ENCODE results near the gene BRD3OS. TPM values are rescaled to one million over a fixed set of nuclear protein-coding genes. Genes with fewer than 3 reads are reported as not detected.

BRD3OS gene
- total and polyA plus RNA-seq, 7 donors, result 3.9 to 19.4 (median 11.7) TPM

DNA sequence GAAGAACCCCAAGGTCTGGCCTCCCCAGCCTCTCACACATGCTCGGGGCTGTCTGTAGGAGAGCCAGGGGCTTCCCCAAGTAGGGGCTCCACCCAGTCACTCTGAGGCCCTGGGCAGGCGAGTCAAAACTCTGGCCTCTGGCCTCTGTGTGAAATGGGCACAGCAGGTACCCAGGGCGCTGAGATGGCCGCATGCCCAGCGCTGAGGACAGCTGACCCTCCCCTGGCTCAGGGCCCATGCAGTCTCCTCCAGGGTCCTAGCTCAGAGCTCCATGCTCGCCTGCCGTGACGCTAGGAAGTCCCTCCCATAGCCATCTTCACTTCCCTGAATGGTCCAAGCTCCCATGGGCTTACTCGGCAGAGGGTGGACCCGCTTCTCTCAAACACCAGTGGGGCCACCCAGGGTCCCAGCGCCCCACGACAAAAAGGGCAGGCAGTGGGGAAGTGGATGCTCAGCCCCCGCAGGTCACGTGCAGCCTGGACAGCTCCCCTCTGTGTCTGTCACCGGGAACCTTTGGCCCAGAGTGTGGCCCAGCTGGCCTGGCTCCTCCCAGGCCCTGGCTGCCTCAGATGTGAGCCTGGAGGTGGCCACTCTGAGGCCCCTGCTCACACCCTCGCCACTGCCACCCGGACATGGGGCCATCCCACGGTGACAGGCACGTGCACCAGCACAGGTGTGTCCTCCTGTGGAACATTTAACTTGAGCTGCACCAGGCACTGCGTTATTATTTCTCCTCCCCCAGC lies 21.0 kb upstream of the BRD3OS start:
- TF ChIP-seq, protein P1, sequence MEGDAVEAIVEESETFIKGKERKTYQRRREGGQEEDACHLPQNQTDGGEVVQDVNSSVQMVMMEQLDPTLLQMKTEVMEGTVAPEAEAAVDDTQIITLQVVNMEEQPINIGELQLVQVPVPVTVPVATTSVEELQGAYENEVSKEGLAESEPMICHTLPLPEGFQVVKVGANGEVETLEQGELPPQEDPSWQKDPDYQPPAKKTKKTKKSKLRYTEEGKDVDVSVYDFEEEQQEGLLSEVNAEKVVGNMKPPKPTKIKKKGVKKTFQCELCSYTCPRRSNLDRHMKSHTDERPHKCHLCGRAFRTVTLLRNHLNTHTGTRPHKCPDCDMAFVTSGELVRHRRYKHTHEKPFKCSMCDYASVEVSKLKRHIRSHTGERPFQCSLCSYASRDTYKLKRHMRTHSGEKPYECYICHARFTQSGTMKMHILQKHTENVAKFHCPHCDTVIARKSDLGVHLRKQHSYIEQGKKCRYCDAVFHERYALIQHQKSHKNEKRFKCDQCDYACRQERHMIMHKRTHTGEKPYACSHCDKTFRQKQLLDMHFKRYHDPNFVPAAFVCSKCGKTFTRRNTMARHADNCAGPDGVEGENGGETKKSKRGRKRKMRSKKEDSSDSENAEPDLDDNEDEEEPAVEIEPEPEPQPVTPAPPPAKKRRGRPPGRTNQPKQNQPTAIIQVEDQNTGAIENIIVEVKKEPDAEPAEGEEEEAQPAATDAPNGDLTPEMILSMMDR (IDR thresholded peaks at IDR 0.05), result no peak
- TF ChIP-seq EP300 (IDR thresholded peaks at IDR 0.05) (no peak), POLR2A (IDR thresholded peaks at IDR 0.05) (no peak), POLR2AphosphoS5 (IDR thresholded peaks at IDR 0.05) (no peak)
- intact Hi-C loops (cut with DNase I), result no loop called here
- WGBS, 2 donors, result 65 to 75% methylated on average over 20 of the region's 20 CpGs

DNA sequence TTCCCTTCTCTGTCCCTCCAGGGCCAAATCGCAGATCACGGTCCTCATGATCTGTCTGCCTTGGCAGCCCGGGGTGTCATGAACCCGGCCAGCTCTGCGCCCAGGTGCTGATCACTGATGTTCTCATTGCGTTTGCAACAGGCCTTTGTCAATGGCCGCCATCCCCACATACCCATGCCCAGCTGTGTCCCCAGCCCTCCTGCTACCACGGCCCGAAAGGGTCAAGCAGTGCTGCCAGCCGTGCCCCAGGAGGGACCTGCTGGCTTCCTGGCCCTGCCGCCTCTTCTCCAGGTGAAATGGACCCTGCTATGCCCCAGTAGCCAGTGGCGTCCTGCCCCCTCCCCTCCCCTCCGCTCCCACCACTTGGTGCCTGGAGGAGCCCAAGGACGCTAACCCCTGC lies 20.4 kb upstream of the BRD3OS start:
- no peaks in the 10 kb centered on the region for H3K4me1 ChIP-seq
- no peaks in the 10 kb centered on the region for H3K36me3 ChIP-seq
- no peak for TF ChIP-seq POLR2A (IDR thresholded peaks at IDR 0.05)
- no peak for TF ChIP-seq EP300 (IDR thresholded peaks at IDR 0.05)
- no peak for TF ChIP-seq POLR2AphosphoS5 (IDR thresholded peaks at IDR 0.05)
- TF ChIP-seq, protein P1 (IDR thresholded peaks at IDR 0.05), result no peak
- no peaks in the 10 kb centered on the region for H3K9me3 ChIP-seq
- H3K4me3 ChIP-seq, result no peak overlapping the region
- peaks cover 0 to 11% (median 0%) of the 10 kb centered on the region in 3 donors for H3K27me3 ChIP-seq
- H3K27ac ChIP-seq, result no peak overlapping the region
- no peak for DNase-seq
- intact Hi-C loops (cut with DNase I), result no loop called here
- 83 to 89% methylated on average over 14 of the region's 14 CpGs for WGBS, 2 donors

More for the DNA sequence above, 21.0 kb upstream of the BRD3OS start:
- no peaks in the 10 kb centered on the region for H3K36me3 ChIP-seq
- DNase-seq, result no peak
- H3K27ac ChIP-seq, result no peak overlapping the region
- no peak overlapping the region for H3K4me3 ChIP-seq
- no peaks in the 10 kb centered on the region for H3K9me3 ChIP-seq
- H3K4me1 ChIP-seq, result no peaks in the 10 kb centered on the region
- H3K27me3 ChIP-seq, result peaks cover 0 to 11% (median 0%) of the 10 kb centered on the region in 3 donors

DNA sequence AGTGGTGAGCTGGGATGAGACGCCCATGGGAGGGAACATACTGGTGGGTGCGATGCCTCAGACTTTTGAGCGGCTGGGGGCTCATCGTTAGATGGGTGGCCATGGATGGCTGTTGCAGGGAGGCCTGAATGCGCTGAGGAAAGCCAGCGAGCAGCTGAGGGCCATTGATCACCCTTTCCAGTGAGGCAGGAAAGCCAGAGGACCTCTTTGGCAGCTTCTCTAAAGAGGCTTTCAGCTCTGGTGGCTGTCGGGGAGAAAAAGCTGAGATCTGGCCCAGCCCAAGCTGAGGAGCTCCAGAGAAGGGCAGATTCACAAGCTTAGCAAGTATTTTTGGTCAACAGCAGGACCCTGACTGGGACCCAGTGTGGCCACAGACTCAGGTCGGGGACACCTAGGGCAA lies 19.9 kb upstream of the BRD3OS start:
- 87 to 90% methylated on average over 8 of the region's 8 CpGs for WGBS, 2 donors
- intact Hi-C loops (cut with DNase I), result no loop called here
- Histone ChIP-seq H3K36me3 (no peaks in the 10 kb centered on the region), H3K27ac (no peak overlapping the region), H3K4me3 (no peak overlapping the region), H3K9me3 (no peaks in the 10 kb centered on the region), H3K4me1 (no peaks in the 10 kb centered on the region), H3K27me3 (peaks cover 0 to 11% (median 0%) of the 10 kb centered on the region in 3 donors)
- TF ChIP-seq POLR2A (IDR thresholded peaks at IDR 0.05) (no peak), EP300 (IDR thresholded peaks at IDR 0.05) (no peak)
- TF ChIP-seq, protein P1 (IDR thresholded peaks at IDR 0.05), result no peak
- DNase-seq, result no peak

DNA sequence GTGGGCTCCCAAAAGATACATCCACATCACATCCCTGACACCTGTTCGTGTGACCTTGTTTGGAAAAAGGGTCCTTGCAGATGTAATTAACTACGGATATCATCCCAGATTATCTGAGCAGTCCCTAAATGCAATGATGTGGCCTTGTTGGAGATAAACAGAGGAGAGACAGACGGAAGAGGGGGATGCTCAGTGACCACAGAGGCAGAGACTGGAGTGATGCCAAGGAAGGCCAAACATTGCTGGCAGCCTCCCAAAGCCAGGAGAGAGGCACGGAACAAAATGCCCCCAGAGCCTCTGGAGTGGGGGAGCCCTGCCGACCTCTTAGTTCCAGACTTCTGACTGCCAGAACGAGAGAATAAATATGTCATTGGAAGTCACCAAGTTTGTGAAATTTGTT lies 18.1 kb upstream of the BRD3OS start:
- peaks cover 0 to 11% (median 0%) of the 10 kb centered on the region in 3 donors for H3K27me3 ChIP-seq
- DNase-seq, result no peak
- no peak overlapping the region for H3K4me3 ChIP-seq
- H3K27ac ChIP-seq, result no peak overlapping the region
- TF ChIP-seq, protein P1 (IDR thresholded peaks at IDR 0.05), result no peak
- TF ChIP-seq EP300 (IDR thresholded peaks at IDR 0.05) (no peak), POLR2AphosphoS5 (IDR thresholded peaks at IDR 0.05) (no peak), POLR2A (IDR thresholded peaks at IDR 0.05) (no peak)
- no peaks in the 10 kb centered on the region for H3K36me3 ChIP-seq
- H3K9me3 ChIP-seq, result no peaks in the 10 kb centered on the region
- 48 to 62% methylated on average over 6 of the region's 6 CpGs for WGBS, 2 donors
- intact Hi-C loops (cut with DNase I), result no loop called here
- no peaks in the 10 kb centered on the region for H3K4me1 ChIP-seq
